HT-29 (cell line): ENCODE measurements around the gene LRRN2. TPM values are rescaled to one million over a fixed set of nuclear protein-coding genes. Genes with fewer than 3 reads are reported as not detected.
"Not testable (repeated sequence)": the region's sequence is repeated elsewhere in the genome, so short reads cannot be mapped to it uniquely, and the experiment has no call there.

Experiments
- DNase-seq: peaks from one replicate; pipeline ENCODE4 v3.0.0-alpha.2; 2015; ENCODE audit warnings: low spot score
- total RNA-seq: library from RNA; depleted of rRNA; stranded (reverse); fragments of >200 nt; shearing (Covaris generic); gene quantifications from 2 replicates; pipeline ENCODE4 v1.2.3, GENCODE V29; 2014

The LRRN2 gene
- total RNA-seq, 1 experiment from 2014 or later = not detected

- no peak for DNase-seq
Observed at GRCh38 chr1:204633665-204634064, 51.9 kb downstream of the LRRN2 start.

GRCh38 chr1:204630132-204630905 lies 55.2 kb downstream of the LRRN2 start:
- DNase-seq = no peak

GRCh38 chr1:204629459-204629858 lies 56.1 kb downstream of the LRRN2 start:
- DNase-seq = not testable (repeated sequence)

- DNase-seq = no peak
Observed at GRCh38 chr1:204628868-204629267, 56.7 kb downstream of the LRRN2 start.

GRCh38 chr1:204627436-204627835 lies 58.1 kb downstream of the LRRN2 start:
- DNase-seq = no peak

- DNase-seq = no peak
Observed at GRCh38 chr1:204626381-204626780, 59.2 kb downstream of the LRRN2 start.

- no peak for DNase-seq
Observed at GRCh38 chr1:204624631-204625216, 60.8 kb downstream of the LRRN2 start.

GRCh38 chr1:204623894-204624361 lies 61.6 kb downstream of the LRRN2 start:
- peak; percentile 36 for DNase-seq

GRCh38 chr1:204623365-204623893 lies 62.1 kb downstream of the LRRN2 start:
- DNase-seq = peak; percentile 65

- DNase-seq = no peak
Observed at GRCh38 chr1:204621996-204622395, 63.5 kb downstream of the LRRN2 start.

- no peak for DNase-seq
Observed at GRCh38 chr1:204621396-204621795, 64.1 kb downstream of the LRRN2 start.

- DNase-seq = no peak
Observed at GRCh38 chr1:204619721-204620120, 65.8 kb downstream of the LRRN2 start.

- DNase-seq = no peak
Observed at GRCh38 chr1:204618148-204618760, 67.3 kb downstream of the LRRN2 start.

GRCh38 chr1:204617256-204618147 lies 68.0 kb downstream of the LRRN2 start:
- no peak for DNase-seq

GRCh38 chr1:204616641-204617040 lies 68.9 kb downstream of the LRRN2 start:
- DNase-seq = no peak

- DNase-seq = no peak
Observed at GRCh38 chr1:204615881-204616280, 69.7 kb downstream of the LRRN2 start.

GRCh38 chr1:204613636-204614035 lies 71.9 kb downstream of the LRRN2 start:
- no peak for DNase-seq

GRCh38 chr1:204612326-204612725 lies 73.2 kb downstream of the LRRN2 start:
- no peak for DNase-seq

- DNase-seq = no peak
Observed at GRCh38 chr1:204611036-204611435, 74.5 kb downstream of the LRRN2 start.

- no peak for DNase-seq
Observed at GRCh38 chr1:204607910-204608309, 77.6 kb downstream of the LRRN2 start.

GRCh38 chr1:204605791-204606190 lies 79.7 kb downstream of the LRRN2 start:
- DNase-seq = no peak
